Stimulated activated CD4-positive, alpha-beta T cell treated with anti-CD3 and anti-CD28 coated beads, Interleukin-12 subunit alpha, Interleukin-12 subunit beta, amount 100 ng/mL, for 48 hours (primary cell): ENCODE measurements around the gene CD81.
A peak's percentile ranks its signal among the peaks of the same experiment; 100 is the strongest.

Experiments used
- DNase-seq, 3 donors: peaks; one replicate each; pipeline ENCODE4 v3.0.0-alpha.2; 2020; ENCODE audit warnings: low read depth in 2 of 3, low spot score in 1 of 3

CD81 gene

DNA sequence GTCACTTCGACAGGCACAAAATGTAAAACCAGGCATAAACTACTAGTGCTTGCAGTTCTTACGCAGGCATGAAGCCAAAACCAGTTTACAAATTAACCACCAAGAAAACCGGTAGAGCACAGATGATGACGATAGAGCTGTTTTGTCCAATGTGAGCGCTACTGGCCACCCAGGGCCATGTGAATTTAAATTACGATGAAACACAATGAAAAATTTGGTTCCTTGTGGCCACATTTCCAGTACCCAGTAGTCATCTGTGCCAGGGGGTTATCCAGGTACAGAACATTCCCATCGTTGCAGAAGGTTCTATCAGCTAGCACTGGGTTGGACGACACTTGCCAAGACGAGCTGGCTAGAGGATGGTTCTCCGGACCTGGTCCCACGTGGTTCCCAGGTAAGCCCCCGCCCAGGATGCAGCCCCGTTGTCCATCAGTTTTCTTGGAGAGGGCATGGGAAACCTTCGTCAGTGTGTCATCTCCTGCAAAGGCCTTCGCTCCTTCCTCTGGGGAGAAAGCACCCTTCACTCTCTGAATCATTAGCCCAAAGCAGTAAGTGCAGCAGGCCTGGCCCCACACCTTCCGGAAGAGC, 1.1 kb upstream of the CD81 start:
- no peak for DNase-seq

DNA sequence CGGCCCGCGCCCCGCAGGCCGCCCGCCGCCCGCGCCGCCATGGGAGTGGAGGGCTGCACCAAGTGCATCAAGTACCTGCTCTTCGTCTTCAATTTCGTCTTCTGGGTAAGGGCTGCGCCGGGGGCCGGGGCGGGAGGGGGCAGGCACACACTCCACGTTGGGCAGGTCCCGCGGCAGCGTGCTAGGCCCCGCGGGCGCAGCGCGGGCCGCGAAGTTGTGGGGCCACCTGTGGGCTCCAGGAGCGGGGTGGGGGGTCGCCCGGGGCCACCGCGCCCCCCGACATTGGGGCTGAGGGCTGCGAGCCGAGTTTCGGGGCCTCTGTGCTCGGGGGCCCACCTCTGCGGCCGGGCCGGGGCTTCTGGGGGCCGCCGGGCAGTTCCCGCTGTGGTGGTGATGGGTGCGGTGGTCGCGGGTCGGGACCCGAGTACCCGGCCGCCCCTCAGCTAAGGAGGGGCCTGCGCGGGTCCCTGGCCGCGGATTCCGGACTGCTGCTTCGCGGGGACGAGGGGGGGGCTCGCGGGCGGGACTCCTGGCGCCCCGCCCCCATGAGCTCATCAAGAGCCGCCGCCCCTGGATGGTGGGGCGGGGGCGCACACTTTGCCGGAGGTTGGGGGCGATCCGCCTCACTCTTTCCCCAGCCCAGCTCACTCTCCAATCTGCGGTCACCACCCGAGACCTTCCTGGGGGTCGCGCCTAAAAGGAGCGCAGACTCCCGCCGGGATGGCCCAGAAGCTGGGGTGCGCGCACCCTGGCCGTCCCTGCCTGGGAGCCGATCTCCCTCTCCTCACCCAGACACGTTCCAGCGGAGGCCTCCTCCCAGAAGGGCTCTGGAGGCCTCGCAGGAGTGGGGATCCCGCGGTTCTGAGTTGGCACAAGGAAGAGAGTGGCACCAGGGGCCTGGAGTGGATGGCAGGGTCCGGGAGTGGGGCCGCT, 667 bp downstream of the CD81 start:
- DNase-seq, result peak in 1 of 3 donors; percentile 49

DNA sequence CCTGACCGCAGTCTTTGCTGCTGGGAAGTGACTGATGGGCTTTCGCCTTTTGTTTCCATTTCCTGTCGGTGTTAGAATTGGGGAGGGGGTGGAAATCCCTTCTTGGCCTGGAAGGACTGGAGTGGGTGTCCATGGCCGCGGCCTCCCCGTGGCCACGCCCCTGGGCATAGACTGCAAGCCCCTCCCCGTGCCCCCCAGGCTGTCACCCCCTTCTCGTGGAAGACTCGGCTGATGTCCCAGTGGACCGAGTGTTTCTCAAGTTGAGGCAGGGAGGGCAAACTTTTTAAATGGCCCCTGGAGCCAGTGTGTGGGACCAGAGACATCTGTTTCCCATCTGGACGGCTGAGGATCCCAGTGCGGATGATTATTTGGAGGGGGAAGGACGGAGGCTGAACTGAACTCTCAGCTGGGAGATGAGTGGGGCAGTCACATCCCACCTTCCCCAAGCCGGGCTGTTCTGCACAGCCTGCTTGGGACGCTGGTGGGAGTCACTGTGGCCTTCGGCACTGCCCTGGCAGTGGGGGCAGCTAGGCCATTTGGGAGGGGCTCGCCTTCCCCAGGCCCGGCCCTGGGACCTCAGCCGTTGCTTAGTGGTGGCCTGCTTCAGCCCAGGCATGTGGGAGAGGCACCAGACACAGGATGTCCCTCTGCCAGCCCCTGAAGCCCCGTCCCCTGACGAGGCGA, 1.6 kb downstream of the CD81 start:
- DNase-seq, result no peak

DNA sequence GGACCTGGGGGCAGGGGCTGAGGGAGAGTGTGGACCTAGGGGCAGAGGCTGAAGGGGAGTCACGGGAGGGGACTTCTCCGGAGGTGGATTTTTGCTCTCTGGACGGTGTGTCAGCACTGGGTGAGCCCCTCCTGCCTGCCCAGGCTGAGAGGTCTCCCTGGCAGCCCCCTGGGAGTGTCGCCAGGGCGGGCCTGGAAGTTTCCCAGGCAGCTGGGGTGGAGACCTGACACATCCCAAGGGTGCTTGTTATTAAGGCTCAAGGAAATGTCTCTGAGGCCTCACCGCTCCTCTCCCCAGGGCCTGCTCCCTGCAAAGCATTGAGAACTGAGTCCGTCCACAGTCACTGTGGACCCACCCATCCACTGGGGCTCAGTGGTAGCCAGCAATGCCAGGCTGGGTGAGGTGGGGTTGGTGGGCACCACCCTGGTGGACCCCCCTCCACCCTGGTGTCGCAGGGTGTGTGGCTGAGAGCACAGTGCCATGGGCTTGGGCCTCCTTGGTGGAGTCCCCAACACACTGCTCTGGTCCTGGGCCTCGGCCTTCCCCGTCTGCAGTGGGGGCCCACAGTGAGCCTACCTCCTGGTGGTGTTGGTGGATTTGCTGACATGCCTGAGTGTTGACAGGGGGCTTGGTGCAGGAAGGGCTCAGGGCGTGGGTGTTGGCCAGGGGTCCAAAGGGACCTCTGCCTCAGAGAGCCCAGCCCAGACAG, 2.5 kb downstream of the CD81 start:
- DNase-seq, result no peak

DNA sequence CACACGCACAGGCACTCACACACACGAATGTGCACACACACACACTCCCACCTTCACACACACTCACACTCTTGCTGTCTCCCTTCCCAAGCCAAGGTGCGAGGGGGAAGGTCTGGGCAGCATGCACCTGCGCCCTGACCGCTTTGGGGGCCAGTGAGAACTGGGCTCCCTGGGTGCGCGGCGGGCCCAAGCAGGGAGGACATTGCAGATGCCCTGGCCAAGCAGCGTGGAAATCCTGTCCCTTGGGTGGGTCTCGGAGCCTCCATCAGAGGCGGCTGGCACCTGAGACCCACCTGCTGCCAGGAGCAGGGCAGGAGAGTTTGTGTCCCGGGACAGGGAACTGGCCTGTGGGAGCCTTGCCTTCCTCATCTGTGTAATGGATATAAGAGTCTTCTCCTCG, 3.3 kb downstream of the CD81 start:
- no peak for DNase-seq

DNA sequence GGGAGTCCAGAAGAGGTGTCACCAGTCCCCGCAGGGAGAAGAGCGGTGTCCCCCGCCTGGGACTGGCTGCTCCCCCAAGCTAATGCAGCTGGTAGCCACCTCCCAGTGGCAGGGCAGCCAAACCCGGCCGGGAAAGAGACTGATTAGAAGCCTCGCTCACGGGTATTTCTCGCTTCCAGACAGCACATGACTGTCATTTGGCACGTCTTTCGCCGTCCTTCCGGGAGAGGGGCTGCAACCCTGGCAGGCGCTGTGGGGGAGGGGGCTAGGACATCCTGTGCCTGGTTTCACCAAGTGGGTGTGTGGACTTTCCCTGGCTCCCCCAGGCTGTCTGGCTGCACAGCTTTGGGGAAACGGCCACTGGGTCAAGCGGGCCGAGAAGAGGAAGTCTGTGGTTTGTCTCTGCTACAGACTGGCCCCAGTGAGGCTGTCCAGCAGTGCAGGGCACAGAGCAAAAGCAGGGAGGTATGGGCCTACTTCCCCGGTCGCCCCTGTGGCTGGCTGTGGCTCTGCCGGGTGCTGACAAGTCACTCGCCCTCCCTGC, 3.8 kb downstream of the CD81 start:
- DNase-seq, result no peak

DNA sequence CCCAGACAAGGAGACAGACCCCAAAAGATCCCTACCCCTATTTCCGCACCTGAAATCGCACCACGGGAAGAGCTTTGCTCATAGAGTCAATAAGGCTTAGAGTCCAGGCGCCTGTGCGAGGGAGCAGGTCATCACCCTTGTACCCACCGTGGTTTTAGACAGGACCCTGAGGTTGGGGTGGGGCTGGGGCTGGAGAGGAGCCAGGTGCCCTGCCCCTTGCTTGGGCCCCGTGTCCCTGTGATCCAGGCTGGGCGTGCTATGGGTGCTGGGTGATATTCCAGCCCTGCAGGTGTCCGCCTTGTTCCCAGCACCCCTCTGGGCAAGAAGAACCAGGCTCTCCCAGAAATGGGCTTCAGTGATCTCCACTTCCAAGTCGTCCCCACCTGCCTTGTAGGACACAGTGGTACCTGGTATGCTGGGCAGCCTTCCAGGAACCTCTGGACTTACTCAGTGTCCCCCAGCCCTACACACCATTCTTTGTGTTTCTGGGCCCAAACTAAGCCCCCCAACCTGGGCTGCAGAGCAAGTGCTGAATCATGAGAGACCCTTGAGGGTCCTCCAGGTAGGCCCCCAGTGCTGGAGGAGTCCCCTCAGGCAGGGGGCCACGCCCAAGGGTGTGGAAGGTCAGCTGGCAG, 4.5 kb downstream of the CD81 start:
- no peak for DNase-seq

DNA sequence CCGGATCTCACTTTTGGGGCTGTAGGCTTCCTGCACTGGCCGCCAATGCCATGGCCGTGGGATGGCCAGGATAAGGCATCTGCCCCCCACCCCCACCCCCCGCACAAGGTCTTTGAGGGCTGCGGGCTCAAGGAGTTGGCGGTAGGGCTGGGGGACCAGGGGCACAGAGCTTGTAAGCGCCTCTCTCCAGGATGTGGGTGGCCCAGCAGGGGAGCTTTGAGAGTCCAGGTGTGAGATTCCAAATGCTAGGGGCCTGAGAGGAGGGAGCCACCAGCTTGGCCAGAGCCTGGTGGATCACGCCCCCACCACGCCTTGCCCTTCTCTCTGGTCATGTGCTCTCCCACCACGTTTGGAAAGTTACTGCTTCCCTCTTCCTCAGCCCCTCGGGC, 5.0 kb downstream of the CD81 start:
- DNase-seq, result no peak

DNA sequence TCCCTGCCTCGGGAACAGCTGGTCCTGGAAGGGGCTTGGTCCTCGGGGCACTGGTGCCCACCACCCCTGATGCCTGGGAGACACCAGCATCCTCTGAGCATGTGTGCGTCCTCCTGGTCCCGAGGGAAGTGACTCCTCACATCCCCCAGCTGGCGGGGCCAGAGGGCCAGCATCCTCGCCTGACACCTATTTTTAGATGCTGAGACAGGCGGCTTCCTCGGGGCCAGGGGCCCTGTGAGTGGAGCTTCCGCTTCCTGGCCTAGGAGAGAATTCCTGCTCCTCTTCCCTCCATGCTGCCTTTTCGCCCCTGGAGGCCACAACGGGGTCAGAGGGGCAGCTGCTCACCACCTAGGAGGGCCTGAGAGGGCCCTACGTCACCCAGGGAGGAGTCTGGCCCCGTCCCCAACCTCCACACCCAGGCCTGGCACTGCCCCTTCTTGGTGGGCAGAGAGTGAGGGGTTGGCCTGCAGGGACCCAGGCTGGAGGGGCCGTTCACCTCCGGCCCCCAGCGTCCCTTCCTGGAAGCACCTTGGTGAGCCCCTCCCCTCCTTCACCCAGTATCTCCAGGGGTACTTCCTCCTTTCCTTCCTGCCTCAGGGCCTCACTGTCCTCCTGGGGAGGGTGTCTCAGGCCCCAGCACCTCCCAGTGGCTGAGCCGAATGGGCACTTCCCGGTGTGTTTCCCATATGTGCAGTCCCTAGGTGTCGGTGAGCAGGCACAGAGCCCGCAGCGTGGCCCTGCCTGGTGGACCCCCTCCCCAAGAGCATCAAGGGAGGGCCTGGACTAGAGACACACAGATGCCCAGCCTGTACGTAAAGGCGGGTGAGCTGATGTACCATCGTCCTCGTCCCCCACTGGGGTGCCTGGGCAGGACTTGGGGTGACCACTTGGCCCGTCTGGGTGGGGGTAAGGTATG, 6.1 kb downstream of the CD81 start:
- no peak for DNase-seq

DNA sequence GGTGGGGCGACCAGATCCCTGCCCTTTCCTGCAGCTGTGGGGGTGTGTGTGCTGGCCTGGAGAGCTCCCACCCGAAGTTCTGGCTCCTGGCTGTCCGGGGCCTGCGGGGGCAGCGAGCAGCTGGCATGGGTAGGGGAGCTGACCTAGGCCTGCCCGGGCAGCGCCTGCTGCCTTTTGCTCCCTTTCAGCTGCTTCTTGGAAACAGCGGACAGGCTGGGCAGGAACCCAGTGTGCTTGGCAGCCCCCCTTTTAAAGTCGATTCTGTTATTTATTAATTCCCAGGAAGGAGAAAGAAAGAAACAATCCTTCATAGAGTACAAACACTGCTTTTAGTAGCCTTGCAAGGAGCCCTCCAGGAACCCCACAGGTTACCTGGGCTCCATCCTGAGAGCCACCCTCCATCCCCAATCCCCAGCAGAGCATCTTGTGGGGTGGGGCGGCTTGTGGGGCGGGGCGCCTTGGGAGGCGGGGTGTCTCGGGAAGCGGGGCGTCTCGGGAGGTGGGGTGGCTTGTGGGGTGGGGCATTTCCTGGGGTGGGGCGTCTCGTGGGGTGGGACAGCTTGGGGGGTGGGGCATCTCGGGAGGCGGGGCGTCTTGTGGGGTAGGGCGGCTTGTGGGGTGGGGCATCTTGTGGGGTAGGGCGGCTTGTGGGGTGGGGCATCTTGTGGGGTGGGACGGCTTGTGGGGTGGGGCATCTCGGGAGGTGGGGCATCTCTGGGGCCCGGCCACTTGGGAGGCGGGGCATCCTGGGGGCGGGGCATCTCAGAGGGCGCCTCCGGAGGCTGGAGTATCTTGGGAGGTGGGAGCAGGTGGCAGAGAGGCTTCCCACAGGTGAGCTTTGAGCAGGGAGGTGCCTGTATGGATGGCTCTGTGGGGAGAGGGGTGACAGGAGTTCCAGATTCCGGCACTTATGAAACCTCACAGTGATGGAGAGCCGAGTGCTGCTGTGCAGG, 7.0 kb downstream of the CD81 start:
- no peak for DNase-seq

DNA sequence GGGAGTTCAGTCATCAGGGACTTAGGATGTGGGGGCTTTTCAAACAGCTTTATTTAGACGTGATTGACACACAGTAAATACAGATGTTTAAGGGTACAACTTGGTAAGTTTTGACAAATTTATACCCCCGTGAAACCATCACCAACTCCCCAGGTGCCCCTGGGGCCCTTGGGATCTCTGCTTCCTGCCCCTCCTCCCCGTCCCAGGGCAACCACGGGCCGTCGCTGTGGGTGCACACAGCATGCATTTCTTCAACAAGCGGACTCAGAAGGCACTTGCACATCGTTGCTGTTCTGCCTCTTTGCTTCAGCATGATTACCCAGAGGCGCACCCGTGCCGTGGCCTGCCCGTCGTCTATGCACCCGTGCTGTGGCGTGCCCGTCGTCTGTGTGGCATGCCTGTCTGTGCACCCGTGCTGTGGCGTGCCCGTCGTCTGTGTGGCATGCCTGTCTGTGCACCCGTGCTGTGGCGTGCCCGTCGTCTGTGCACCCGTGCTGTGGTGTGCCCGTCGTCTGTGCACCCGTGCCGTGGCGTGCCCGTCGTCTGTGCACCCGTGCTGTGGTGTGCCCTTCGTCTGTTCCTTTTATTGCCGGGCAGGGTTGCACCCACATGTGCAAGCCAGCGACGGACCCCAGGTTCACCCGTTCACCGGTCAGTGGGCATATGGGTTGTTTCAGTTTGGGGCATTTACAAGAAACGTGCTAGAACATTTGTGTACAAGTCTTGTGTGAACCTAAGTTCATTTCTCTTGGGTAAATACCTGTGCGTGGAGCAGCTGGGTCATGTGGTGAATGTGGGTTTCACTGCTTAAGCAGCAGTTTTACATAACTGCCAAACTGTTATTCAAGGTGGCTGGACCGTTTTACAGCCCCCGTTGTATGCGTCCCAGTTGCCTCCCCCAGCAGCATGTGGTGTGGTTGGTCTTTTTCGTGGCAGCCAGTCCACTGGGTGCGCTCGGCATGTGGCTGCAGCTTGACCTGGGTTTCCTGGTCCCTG, 8.3 kb downstream of the CD81 start:
- no peak for DNase-seq

DNA sequence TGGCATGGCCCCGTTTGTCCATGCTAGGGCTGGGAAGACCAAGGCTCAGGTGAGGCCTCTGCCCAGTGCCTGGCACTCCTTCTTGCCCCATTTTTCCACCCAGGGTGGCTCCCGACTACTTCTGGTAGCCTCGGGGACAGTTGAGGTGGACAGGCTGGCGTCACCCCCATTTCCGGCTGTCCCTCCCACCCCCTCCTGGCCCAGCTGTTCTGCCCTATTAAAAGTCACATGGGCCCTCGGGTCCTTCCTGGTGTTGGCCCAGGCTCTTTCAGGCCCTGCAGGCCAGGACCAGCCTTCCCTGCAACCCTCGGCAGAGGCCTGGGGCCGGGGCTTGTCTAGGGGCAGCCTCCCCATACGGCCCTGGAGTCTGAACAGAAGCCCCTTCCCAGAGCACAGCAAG, 9.5 kb downstream of the CD81 start:
- DNase-seq, result no peak

DNA sequence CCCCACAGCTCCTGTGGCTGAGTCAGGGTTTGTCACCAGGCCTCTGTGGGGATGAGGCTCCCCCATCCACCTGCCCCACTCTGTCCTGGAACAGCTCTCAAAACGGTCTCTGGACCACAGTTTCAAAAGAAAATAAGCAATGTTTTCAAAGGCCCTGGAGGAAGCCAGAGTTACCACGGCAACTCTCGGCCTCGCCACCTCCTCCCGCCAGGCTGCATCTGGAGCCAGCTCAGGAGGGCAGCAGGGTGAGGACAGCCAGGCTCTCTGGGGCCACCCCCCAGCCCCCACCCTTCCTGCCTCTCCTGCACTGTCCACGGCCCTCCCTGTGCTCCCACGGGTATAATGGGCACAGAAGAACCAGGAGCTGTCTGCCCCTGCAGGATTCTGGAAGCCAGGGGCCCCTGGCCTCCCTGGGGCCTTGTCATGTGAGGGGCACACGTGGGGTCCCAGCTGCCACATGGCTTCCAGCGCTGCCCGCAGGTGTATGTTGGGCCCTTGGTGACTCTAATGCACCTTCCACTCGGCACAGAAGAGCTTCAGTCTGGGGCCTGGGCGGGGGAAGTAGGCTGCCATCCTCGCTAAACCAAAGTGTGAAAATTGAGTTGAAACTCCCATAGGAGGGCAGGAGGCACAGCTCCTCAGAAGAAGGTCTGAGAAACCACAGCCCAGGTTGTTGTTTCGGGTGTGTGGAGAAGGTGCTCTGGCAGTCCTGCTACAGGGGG, 10.3 kb downstream of the CD81 start:
- no peak for DNase-seq

DNA sequence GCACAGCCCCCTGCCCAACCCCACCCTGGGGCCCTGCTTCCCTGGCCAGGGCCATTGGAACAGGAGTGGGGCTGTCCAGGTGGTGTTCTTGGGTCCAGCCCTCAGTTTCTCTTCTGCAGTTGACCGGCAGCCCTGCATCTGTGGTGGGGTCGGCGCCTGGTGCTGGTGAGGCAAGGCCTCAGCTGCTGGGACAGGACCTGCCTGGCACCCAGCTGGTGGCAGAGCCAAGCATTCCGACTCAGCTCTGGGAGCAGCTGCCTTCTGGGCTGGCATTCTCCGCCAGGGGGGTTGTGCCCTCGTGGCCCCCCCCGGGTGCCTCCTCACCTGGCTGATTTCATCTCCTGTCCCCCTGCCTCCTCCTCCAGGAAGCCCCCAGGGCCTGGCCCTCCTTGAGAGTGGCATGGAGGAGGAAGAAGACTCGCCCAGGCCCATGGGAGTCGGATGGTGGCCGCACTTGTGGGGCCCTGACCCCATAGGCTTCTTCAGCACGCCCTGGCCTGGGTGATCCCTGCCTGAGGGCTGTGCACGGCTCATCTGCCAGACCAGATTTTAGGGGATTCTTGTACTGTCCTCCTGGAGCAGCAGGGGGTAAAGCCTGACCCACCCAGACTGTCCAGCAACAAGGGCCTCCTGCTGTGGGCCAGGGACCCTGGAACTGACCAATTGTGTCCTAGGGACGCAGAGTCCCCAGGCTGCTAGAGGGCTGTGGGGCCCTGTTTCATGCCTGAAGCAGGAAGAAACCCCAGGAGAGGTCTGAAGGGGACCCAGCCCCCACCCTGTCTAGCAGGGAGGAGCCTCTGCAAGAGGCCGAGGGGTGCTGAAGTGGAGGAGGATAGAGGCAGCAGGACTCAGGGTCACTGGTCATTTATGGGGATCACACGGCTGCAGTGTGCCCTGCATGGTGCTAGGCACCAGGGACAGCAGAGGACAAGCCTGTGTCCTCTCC, 11.6 kb downstream of the CD81 start:
- DNase-seq, result no peak

DNA sequence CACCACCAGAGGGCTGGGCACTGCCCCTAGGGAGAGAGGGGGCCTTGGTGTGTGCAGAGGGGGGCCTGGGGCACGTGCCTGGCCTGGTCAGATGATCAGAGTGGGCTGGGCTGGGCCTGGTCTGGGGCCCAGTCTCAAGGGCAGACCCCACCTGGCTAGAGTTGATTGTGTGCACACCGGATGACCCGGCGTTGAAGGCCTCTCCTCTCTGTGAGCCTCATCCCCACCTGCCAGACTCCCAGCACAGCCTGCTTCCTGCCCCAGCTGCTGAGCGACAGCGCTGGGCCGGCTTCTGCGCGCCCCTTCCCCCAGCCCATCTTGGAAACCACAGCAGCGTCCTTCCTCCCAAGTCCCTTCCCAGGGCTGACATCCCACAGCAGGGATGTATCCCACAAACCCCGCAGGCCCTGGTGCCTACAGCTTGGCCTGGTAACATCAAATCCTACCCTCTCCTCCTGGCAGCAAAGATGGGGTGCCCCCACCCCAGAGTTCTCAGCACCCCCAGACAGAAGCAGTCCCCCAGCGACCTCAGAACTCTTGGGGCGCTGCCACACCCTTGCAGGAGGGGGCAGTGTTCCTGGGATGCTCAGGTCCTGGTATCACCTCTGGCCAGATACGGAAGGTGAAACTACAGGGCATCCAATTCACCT, 12.4 kb downstream of the CD81 start:
- DNase-seq, result no peak
